Stimulated activated CD4-positive, alpha-beta T cell treated with anti-CD3 and anti-CD28 coated beads, Interleukin-12 subunit alpha, Interleukin-12 subunit beta, amount 100 ng/mL, for 24 hours (primary cell): ENCODE data around the gene SND1.

Source experiments
- DNase-seq, 2 experiments: peaks; one replicate each; pipeline ENCODE4 v3.0.0-alpha.2; 2020; ENCODE audit warnings: low read depth in 2 of 2

SND1 gene

DNA sequence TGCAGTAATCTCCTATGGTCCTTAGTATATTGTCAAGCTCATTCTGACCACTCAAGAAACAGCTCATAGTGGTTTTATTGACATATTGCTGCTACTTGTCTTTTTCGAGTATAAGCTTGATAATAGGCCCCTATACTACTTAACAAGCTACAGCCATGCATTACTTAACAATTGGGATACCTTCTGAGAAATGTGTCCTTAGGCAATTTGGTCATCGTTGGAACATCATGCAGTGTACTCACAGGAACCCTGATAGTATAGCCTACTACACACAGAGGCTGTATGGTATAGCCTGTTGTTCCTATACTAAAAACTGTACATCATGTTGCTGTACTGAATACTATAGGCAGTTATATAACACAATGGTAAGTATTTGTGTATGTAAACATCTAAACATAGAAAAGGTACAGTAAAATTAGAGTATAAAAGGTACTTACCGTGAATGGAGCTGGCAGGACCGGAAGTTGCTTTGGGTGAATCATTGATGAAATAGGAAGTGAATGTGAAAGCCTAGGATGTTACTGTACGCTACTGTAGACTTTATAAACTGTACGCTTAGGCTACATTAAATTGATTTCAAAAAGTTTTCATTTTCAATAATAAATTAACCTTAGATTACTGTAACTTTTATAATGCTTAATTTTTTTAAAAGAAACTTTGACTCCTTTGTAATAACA is 218.4 kb downstream of the SND1 start:
- DNase-seq, result no peak

DNA sequence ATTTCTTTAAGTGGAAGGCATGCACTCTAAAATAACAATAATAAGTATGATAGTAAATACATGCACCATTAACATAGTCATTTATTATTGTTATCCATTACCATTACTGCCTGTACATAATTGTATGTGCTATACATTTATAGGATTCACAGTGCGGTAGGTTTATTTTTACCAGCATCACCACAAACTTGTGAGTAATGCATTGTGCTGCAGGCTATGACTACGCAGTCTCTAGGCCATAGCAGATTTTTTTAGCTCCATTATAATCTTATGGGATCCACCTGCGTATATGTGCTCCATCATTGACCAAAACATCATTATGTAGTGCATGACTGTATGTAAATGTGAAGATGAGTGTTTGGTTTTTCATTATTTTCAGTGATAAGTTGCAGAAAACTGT is 219.2 kb downstream of the SND1 start:
- DNase-seq, result no peak

DNA sequence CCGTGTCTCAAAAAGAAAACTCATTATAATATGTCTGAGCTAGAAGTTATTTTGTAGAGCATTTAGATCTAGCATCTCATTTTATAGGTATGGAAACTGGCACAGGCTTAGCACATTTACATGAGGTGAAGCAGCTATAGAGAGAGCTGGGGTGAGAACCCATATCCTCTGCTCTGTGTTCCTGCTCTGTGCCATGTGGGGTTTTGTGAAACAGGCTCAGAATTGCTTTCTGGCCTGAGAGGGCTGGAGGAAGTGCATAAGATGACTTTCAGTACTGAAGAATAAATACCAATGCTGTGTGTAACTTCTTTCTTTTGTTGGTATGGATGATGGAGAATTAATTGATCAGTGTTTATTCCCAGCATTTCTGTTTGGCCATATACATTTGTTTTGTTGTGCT is 220.1 kb downstream of the SND1 start:
- no peak for DNase-seq

DNA sequence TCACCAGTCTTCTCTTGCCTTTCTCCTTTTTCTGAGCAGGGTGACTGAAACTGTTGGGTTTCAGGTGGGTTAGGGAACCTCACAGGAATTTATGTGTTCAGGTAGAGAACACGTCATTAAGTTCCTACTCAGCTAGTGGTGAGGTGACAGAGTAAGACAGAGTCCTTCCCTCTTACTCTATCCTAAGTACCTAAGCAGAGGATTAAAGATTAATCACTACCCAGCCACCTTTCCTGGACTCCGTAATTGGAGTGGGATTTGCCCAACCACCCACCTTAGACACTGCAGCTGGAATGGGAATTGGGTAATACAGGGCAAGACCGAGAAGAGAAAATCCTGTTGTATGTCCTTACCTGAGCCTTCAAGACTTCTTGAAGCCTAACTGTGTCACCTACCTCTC is 221.2 kb downstream of the SND1 start:
- DNase-seq, result no peak

DNA sequence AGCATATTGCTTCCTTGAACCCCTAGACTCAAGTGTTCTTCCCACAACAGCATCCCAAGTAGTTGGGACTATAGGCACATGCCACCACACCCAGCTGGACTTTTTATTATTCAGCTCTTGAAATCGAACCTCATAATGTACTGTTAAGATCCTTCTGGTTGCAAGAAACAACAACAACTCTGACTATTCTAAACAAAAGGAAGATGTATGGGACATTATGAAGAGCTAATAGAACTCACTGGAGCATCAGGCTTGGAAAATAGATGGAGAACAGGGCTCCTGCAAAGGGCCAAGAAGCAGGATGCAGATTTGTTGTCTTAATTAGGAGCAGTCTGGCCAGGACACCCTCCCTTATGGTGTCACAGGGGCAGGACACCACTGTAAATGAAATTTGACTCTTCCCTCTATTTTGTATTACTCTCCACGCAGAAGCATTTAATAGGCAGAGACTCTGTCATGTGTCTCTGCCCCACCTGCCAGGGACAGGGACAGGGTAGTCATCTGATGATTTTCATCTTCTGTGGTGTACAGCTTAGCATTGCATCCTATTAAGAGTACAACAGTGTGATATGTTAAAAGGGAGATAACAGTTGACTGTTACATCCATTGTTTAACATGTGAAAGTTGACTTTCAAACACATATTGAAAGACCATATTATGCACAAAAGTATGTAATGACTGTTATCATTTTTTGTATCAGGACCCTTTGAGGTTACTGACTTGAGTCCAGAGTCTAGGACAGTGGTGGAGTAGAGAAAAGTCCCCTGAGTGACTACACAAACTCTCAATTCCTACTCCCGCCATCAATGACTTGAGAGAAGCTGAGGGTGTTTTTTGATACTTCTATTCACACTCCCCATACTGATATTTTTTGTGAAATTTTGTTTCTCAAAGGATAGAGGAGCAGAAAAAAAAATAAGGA is 222.0 kb downstream of the SND1 start:
- no peak for DNase-seq

DNA sequence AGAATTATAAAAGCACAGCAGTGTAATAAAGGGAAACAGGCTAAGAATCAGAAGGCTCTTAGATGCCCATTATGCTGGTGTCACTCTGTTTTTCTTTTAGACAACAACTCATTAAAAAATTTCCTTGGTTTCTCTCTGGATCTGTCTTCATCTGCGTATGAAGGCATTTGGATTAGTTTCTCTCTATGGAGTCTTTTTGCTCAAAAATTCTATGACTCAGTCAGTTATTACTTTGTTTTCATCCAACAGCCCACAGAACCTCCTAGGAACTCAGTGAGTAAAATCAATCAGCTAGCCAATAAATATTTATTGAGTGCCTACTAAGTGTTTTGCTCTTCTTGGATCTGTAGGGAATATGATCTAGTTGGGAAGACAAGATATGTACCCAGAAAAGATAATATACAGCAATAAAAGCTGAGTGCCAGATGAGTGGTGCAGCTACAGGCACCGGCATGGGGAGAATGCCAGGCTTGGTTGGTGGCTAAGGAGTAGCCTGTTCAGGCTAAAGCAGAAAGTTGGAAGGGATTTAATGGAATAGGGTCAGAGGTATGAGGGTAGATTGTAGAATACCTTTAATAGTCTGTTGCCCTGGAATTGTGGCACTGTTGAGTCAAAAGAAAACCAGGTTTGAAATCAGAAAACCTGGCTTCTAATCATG is 223.1 kb downstream of the SND1 start:
- no peak for DNase-seq

DNA sequence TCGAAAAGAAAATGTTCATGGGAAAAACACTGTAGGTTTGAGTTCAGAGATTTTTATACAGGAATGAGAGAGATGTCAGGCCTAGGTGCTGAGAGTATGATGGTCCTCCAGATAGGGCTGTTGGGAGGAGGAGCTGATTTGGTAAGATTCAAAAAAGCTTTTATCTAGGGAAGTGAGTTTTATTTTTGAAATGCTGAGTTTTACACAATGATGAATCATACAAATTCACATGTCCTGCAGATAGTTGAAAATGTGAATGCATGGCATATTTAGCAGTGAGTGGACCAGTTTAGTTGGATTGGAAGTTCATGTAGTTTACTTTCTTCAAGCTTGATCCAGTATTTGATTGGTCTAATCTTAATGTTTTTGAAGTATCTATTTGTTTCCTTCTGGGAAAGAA is 224.4 kb downstream of the SND1 start:
- no peak for DNase-seq

DNA sequence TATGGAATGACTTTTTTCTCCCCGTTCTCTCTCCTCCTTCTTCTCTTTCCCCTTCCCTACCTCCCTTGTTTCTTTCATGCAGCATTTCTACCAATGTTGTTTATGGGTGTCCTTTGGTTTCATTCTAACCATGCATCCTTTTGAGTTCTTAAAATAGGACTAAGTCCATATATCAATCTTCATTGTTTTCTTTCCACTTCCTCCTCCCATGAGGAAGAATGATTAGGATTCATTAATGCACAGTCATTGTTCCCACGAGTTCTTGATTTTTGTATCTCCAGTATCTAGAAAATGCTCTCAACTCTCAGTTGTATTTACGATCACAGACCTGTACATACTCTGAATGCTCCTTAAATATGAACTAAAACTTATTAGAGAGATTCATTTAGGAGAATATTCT is 226.0 kb downstream of the SND1 start:
- DNase-seq, result no peak

DNA sequence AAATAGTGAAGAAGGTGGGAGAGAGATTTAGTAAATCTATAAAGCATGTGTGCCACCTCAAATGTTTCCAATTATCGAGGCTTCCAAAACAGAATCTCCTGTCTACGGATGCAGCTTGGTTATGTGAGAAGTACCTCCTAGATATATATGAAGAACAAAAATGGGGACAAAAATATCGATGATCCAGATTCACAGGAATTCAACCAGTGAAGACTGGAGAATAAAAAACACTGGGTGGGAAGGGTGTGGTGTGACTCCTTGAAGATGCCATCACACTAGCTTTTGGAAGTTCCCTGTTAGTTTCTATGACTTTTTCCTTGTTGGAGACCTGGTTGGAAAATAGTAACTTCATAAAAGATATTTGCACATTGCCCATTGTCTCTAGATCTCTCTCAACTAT is 226.8 kb downstream of the SND1 start:
- no peak for DNase-seq

DNA sequence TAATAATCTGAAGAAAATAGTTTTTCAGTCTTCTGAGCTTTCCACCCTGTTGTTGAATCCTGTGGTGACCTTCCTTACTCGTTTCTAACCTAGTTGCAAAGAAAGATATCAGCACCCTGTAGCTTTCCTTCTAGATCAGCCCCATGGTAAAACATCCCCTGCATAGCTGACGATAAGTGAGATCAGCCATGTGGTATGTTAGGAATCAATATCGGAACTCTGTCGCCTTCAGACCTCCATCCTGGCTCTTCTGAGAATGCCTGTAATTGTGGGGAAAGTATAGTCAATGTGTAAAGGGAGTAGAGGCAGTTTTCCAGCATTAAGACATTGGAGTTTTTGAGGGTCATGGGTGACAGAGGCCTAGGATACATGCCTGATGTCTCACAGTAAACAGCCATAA is 227.4 kb downstream of the SND1 start:
- no peak for DNase-seq

DNA sequence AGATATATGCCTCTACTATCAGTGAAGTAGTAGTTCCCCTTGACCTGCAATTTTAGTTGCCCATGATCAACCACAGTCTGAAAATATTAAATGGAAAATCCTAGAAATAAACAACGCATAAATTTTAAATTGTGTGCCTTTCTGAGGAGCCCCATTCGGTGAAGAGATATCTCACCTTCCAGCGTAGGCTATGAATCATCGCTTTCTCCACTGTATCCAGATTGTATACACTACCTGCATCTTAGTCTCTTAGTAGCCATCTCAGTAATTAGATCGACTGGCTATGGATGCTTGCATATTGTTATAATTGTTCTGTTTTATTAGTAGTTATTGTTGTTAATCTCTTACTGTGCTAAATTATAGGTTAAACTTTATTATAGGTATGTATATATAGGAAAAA is 227.9 kb downstream of the SND1 start:
- DNase-seq, result no peak

DNA sequence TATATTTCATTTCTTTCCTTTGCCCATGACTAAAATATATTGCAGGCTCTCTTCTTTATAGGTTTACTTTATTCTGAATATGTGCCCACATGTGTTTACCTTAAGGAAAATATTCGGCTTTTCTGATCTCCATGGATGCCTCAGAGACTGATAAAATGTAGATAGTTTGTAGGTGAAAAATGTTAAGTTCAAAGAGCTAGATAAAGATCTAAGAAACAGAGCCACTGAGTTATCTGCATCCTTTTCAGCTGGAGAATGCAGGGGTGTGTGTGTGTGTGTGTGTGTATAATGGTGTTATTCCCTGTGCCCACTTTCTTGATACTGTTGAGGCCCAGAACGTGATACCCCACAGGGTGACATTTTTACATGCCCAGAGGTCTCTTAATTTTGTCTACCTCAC is 228.5 kb downstream of the SND1 start:
- DNase-seq, result no peak

DNA sequence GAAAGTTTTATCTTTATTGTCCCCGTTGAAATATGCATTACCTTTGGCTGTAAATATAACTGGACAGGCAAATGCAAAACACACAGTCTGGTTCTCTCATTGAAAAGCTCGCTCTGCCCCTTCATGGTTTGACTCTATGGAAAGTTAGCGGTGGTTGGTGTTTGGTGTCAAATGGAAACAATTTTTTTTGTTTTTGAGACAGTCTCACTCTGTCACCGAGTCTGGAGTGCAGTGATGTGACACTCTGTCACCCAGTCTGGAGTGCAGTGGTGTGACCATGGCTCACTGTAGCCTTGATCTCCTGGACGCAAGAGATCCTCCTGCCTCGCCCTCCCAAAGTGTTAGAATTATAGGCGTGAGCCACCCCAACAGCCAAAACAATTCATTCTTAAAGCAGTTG is 229.6 kb downstream of the SND1 start:
- no peak for DNase-seq

DNA sequence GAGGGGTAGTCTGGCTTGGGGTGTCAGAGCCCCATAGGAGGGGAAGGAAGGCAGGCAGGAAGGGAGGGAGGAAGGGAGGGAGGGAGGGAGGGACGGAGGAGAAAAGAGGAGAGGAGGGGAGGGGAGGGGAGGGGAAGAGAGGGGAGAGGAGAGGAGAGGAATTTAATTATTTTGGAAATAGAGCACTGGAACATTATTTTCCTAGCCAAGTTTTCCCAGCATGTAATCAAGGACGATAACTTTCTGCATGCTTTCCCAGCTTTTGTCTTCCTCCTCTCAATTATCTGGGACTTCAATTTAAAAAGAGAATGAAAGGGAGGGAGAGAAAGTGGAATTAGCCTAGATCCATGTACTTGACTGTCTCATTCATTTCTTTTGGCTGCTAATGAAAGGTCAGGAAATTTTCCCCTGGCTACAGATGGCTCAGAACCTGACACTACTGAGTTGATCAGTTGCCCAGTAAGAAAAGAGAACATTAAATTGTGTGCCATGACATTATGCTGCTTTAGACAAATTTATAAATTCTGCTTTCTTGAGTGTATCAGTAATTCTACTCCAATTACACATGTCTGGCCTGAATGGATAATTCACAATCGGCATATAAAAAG is 230.4 kb downstream of the SND1 start:
- DNase-seq, result no peak

DNA sequence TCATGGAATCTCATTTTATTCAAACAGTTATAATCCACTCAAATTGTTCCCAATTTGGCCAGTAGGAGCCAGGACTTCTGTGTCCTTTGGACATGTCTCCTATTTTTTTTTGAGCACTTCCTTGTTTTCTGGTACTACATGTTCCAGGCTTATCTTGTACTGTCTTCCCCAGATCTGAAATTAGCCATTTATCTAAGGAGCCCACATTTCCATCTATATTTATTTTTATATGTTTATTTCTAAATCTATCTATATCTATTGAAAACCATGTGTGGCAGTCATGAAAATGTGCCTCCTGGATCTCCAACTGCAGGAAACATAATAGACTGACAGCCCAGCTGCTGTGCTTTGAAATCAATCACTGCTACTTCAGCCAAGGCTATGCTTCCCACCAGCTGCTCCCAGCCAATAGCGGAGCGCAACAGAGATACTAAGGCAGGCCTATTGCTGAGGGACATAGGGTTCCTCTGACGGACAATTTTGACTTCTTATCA is 232.1 kb downstream of the SND1 start:
- no peak for DNase-seq

DNA sequence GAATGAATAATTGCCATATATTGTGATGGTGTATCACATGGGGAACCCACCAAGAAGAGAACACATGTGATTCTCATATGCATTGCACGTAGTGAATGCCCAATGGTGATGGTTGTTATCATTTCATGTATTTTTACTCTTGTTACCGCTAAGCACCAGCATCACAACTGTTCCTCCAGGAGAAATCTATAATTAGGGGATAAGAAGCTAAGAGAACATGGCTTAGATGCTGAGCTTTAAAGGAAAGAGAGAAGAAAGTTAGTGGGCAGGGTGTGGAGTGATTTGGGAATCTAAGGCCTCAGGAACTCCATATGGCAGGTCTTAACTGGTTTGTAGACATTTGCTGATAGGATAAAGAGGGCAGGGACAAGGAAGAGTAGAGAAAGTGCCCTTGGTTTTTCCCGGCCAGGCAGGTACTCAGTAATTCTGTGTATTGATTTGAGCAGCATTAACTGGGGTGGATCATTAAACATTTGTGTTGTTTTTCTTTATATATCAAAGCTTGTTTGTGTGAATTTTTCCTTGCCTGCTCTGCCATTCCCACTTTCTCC is 233.3 kb downstream of the SND1 start:
- no peak for DNase-seq

DNA sequence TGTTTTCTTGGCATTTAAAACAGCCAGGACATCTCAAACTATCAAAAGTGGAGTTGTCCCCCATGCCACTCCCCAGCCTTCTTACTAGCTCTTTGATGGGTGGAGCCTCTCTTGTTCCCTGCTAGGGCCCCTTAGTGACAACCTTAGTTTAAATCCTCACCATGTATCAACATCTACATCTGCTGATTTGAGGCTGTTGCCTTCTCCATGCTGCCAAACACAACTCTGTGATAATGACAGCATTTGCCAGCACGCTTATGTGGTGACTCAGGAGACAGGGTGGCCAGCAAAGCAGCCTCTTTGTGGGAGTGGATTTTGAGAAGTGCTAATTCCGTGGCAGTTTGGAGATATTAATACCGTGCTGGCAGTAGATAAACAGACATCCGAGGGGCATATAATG is 233.8 kb downstream of the SND1 start:
- no peak for DNase-seq

DNA sequence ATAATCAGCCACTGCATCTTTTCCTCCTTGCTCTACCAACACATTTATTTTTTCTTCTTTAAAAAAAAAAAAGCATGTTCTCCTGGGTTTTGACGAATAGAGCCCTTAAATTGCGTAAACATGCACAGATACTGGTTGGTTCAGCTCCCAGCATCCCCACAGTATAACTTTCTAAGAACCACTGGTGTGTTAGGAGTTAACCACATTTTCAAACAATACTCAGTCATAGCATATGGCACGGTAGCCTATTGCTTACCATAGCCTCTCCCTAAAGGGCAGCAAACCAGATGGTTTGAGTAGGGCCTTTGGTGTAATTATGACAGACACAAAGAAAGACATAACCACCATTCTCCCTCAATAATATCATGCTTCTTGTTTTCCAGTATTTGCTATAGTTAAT is 234.3 kb downstream of the SND1 start:
- DNase-seq, result no peak

DNA sequence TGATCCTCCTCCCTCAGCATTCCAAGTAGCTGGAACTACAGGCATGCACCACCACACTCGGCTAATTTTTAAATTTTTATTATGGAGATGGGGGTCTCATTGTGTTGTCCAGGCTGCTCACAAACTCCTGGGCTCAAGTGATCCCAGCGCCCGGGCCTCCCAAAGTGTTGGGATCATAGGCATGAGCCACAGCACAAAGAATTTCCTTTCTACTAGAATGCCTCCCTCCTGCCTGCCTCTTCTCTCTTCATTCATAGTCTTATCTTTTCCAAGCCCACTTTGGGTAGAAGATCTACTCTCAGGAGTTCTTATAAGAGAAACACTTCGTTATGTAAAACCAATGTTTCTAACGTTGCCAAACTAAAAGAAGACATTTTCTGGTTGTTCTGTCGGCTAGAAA is 235.1 kb downstream of the SND1 start:
- no peak for DNase-seq

DNA sequence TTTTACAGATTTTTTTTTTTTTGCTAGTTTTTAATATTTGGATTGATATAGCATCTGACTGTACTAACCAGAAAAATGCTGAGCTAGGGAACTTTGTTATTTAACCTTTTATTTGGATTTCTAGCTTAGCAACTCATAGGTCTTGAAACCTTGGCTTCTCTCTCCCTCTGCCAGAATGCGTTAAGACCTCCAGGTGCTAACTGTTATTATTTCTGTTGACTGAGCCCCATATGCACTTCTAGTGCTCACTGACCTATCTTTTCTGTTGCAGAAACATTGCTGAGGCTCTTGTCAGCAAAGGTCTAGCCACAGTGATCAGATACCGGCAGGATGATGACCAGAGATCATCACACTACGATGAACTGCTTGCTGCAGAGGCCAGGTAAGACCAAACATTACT is 235.6 kb downstream of the SND1 start:
- no peak for DNase-seq

DNA sequence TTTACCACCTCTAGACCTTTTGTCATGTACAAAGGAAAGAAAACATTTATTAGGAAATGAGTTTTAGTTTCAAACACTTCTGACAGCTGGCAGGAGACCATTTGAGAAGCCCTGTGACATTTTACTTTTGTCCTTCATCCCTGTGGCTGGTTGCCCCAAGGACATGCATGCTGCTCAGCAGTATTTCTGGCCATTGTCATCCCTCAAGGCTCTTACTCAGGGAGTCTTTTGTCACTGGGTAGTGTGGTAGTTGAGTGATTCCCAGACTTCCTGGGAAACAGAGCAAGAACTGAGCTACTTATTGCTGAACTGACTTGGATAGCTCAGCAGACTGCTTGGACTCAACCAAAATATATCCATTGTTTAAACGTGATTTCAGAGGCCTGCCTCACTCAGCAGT is 236.4 kb downstream of the SND1 start:
- no peak for DNase-seq

DNA sequence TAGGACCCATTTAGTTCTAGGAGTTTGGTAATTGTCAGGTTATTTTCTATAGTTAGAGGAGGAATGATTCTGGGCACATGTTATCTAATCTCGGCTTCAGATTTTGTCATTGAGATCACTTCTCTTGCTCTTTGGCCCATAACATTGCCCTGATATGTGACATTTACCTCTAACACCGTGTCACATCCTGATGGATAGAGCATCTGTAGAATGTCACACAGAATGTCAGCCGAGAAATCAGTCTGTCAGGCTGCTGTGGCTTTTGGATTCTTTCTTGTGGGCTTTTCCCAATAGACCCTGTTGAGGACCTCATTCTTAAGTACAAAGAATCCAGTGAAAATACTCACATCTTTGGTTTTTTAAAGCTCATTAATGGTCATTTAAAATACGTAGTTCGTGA is 236.8 kb downstream of the SND1 start:
- no peak for DNase-seq
